Measurements from ENCODE around the gene DNAJB11.

- TF ChIP-seq POLR2A (IDR thresholded peaks at IDR 0.05), result no peak
- TF ChIP-seq CTCF (IDR thresholded peaks at IDR 0.05), result no peak
These were observed 32.6 kb downstream of the DNAJB11 start for GRCh38 chr3:186603159-186603558.

All from body of pancreas (tissue), 4 donors.